ENCODE results near the gene TMEM43.

DNA sequence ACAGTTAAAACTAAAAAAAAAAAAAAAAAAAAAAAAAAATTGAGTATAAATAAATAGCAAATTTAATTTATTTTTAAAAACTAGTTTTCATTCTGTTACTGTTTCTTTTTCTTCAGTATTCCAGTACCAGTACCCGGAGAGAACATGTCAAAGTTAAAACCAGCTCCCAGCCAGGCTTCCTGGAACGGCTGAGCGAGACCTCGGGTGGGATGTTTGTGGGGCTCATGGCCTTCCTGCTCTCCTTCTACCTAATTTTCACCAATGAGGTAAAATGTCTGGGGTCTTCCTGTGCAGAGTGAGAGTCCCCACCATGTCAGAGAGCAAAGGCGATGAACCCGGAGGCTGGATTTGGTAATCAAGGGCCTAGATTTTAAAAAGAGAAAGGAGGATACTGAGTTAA is 4.4 kb downstream of the TMEM43 start:
- TF ChIP-seq SMC3 (IDR thresholded peaks at IDR 0.05; ENCODE audit: borderline replicate concordance, low read length) (no peak), POLR2A (IDR thresholded peaks at IDR 0.05; ENCODE audit: low read depth, low read length) (no peak), RAD21 (IDR thresholded peaks at IDR 0.05; ENCODE audit: insufficient read depth, low read depth, low read length) (no peak)
- TF ChIP-seq, protein P1, sequence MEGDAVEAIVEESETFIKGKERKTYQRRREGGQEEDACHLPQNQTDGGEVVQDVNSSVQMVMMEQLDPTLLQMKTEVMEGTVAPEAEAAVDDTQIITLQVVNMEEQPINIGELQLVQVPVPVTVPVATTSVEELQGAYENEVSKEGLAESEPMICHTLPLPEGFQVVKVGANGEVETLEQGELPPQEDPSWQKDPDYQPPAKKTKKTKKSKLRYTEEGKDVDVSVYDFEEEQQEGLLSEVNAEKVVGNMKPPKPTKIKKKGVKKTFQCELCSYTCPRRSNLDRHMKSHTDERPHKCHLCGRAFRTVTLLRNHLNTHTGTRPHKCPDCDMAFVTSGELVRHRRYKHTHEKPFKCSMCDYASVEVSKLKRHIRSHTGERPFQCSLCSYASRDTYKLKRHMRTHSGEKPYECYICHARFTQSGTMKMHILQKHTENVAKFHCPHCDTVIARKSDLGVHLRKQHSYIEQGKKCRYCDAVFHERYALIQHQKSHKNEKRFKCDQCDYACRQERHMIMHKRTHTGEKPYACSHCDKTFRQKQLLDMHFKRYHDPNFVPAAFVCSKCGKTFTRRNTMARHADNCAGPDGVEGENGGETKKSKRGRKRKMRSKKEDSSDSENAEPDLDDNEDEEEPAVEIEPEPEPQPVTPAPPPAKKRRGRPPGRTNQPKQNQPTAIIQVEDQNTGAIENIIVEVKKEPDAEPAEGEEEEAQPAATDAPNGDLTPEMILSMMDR (IDR thresholded peaks at IDR 0.05 in 2 of 3, conservative IDR thresholded peaks at IDR 0.05 in 1 of 3; ENCODE audit: control insufficient read depth in 2 of 3, extremely low read depth in 1 of 3, insufficient read depth in 1 of 3, low read depth in 3 of 3, low read length in 3 of 3) = no peak
